ENCODE results near the gene COX4I2.

The COX4I2 gene

GRCh38 chr20:31597481-31597855 lies 40.2 kb upstream of the COX4I2 start:
- H4K20me1 ChIP-seq (ENCODE audit: insufficient read depth, low read length), result no peaks in the 10 kb centered on the region
- H3K79me2 ChIP-seq (ENCODE audit: low read length), result no peaks in the 10 kb centered on the region
- H3K4me1 ChIP-seq (ENCODE audit: low read length), result peaks cover 1% of the 10 kb centered on the region
- H2AFZ ChIP-seq (ENCODE audit: low read depth, low read length), result no peak overlapping the region
- H3K4me2 ChIP-seq (ENCODE audit: low read length), result no peak overlapping the region
- H3K27ac ChIP-seq (ENCODE audit: low read length), result no peak overlapping the region
- no peak for TF ChIP-seq EZH2phosphoT487 (IDR thresholded peaks at IDR 0.05; ENCODE audit: low read depth)
- TF ChIP-seq, protein P1, sequence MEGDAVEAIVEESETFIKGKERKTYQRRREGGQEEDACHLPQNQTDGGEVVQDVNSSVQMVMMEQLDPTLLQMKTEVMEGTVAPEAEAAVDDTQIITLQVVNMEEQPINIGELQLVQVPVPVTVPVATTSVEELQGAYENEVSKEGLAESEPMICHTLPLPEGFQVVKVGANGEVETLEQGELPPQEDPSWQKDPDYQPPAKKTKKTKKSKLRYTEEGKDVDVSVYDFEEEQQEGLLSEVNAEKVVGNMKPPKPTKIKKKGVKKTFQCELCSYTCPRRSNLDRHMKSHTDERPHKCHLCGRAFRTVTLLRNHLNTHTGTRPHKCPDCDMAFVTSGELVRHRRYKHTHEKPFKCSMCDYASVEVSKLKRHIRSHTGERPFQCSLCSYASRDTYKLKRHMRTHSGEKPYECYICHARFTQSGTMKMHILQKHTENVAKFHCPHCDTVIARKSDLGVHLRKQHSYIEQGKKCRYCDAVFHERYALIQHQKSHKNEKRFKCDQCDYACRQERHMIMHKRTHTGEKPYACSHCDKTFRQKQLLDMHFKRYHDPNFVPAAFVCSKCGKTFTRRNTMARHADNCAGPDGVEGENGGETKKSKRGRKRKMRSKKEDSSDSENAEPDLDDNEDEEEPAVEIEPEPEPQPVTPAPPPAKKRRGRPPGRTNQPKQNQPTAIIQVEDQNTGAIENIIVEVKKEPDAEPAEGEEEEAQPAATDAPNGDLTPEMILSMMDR (IDR thresholded peaks at IDR 0.05; ENCODE audit: low read depth, low read length), result no peak
- no peak overlapping the region for H3K9ac ChIP-seq (ENCODE audit: low read length)
- no peaks in the 10 kb centered on the region for H3K9me3 ChIP-seq (ENCODE audit: insufficient read depth, low read length)
- no peak overlapping the region for H3K4me3 ChIP-seq (ENCODE audit: low read length)
- no peaks in the 10 kb centered on the region for H3K36me3 ChIP-seq (replicated peaks; ENCODE audit: low read depth, low read length)
- no peaks in the 10 kb centered on the region for H3K27me3 ChIP-seq (ENCODE audit: low read depth, low read length)

- Histone ChIP-seq H3K36me3 (replicated peaks; ENCODE audit: low read depth, low read length) (no peaks in the 10 kb centered on the region), H3K4me2 (ENCODE audit: low read length) (peak overlapping the region; percentile 47), H3K4me1 (ENCODE audit: low read length) (peaks cover 24% of the 10 kb centered on the region), H4K20me1 (ENCODE audit: insufficient read depth, low read length) (no peaks in the 10 kb centered on the region), H3K4me3 (ENCODE audit: low read length) (peak overlapping the region; percentile 46; the same call in 1 of the 2 replicates), H3K9ac (ENCODE audit: low read length) (no peak overlapping the region), H3K27ac (ENCODE audit: low read length) (0 out of 2 replicates have a peak overlapping the region, but pooled peaks have one; percentile 14), H3K79me2 (ENCODE audit: low read length) (no peaks in the 10 kb centered on the region), H3K9me3 (ENCODE audit: insufficient read depth, low read length) (no peaks in the 10 kb centered on the region), H3K27me3 (ENCODE audit: low read depth, low read length) (peaks cover 20% of the 10 kb centered on the region; the same call in 1 of the 2 replicates), H2AFZ (ENCODE audit: low read depth, low read length) (0 out of 2 replicates have a peak overlapping the region, but pooled peaks have one; percentile 6)
- no peak for TF ChIP-seq EZH2phosphoT487 (IDR thresholded peaks at IDR 0.05; ENCODE audit: low read depth)
- TF ChIP-seq, protein P1 (IDR thresholded peaks at IDR 0.05; ENCODE audit: low read depth, low read length), result no peak
Observed at GRCh38 chr20:31602431-31602778, 35.3 kb upstream of the COX4I2 start.

DNA sequence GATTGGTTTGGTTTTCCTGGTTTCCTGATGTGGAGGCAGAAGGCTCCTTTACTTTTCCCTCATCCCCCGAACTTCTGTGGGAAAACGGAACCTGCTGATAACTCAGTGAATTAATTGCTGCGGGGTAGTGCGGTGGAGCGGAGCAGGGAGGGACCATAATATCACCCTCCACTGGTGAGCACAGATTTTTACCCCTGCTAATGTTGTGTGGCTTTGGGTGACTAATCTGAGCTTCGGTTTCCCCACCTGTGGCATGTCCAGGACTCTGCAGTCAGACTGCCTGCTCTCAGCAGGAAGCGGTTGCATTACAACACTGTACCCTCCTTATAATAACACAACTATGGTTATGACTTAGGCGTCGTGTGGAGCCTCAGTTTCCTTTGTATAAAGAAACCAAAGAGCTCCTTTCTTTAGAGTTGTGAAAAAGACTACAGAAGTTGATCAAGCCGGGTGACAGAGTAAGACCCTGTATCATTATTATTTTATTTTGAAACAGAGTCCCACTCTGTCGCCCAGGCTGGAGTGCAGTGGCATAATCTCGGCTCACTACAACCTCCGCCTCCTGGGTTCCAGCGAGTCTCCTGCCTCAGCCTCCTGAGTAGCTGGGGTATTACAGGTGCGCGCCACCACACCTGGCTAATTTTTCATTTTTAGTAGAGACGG lies 34.8 kb upstream of the COX4I2 start:
- H3K9me3 ChIP-seq (ENCODE audit: insufficient read depth, low read length), result no peaks in the 10 kb centered on the region
- peaks cover 22% of the 10 kb centered on the region; the same call in 1 of the 2 replicates for H3K27me3 ChIP-seq (ENCODE audit: low read depth, low read length)
- no peaks in the 10 kb centered on the region for H3K36me3 ChIP-seq (replicated peaks; ENCODE audit: low read depth, low read length)
- no peaks in the 10 kb centered on the region for H4K20me1 ChIP-seq (ENCODE audit: insufficient read depth, low read length)
- TF ChIP-seq, protein P1 (IDR thresholded peaks at IDR 0.05; ENCODE audit: low read depth, low read length), result no peak
- TF ChIP-seq EZH2phosphoT487 (IDR thresholded peaks at IDR 0.05; ENCODE audit: low read depth), result no peak
- 0 out of 2 replicates have a peak overlapping the region, but pooled peaks have one; percentile 6 for H2AFZ ChIP-seq (ENCODE audit: low read depth, low read length)
- H3K4me2 ChIP-seq (ENCODE audit: low read length), result peak overlapping the region; percentile 47
- no peaks in the 10 kb centered on the region for H3K79me2 ChIP-seq (ENCODE audit: low read length)
- no peak overlapping the region for H3K9ac ChIP-seq (ENCODE audit: low read length)
- H3K27ac ChIP-seq (ENCODE audit: low read length), result peak overlapping the region; percentile 14
- H3K4me3 ChIP-seq (ENCODE audit: low read length), result peak overlapping the region; percentile 46
- peaks cover 24% of the 10 kb centered on the region for H3K4me1 ChIP-seq (ENCODE audit: low read length)

DNA sequence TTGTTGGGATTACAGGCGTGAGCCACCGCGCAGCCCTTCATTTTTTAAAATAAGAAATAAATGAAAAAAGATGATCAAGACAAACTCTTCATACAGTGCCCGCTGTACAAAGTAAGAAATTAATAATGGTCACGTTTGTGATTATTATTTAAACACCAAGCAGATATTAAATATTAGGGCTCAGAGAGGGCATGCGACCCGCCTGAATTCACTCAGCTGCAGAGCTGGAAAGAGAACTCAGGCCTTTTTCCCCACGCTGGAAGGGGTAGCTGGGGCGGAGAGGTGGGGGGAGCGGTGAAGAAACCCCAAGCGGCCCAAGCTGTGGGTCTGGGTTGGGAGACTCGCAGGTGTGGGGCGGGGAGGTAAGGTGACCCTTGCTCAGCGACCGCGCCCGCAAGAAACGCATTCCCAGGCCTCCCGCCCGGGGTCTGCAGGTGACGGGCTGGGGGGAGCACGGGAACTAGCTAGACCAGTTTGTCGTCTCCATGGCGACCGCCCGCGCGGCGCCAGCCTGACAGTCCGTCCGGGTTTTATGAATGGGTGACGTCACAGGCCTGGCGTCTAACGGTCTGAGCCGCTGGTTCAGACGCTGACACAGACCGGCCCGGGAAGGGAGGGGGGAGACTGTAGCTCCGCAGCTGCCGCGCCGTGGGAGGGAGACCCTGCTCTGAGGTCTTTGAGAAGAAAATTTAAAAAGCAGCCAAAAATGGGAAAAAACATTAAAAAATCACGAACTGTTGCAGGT lies 33.7 kb upstream of the COX4I2 start:
- Histone ChIP-seq H3K79me2 (ENCODE audit: low read length) (no peaks in the 10 kb centered on the region), H3K36me3 (replicated peaks; ENCODE audit: low read depth, low read length) (no peaks in the 10 kb centered on the region), H3K27ac (ENCODE audit: low read length) (peak overlapping the region; percentile 66), H3K9ac (ENCODE audit: low read length) (peak overlapping the region; percentile 76), H3K27me3 (ENCODE audit: low read depth, low read length) (peaks cover 22% of the 10 kb centered on the region; the same call in 1 of the 2 replicates), H3K4me2 (ENCODE audit: low read length) (peak overlapping the region; percentile 88), H3K4me1 (ENCODE audit: low read length) (peaks cover 24% of the 10 kb centered on the region), H3K9me3 (ENCODE audit: insufficient read depth, low read length) (no peaks in the 10 kb centered on the region), H4K20me1 (ENCODE audit: insufficient read depth, low read length) (no peaks in the 10 kb centered on the region), H3K4me3 (ENCODE audit: low read length) (peak overlapping the region; percentile 81), H2AFZ (ENCODE audit: low read depth, low read length) (peak overlapping the region; percentile 42)
- TF ChIP-seq EZH2phosphoT487 (IDR thresholded peaks at IDR 0.05; ENCODE audit: low read depth), result no peak
- TF ChIP-seq, protein P1 (IDR thresholded peaks at IDR 0.05; ENCODE audit: low read depth, low read length), result no peak
